Prostate gland (tissue), 2 donors: ENCODE data around the gene AKT3.

ENCODE experiments used
- CTCF ChIP-seq, 4 experiments: fragments of 200-600 bp in 2 of 4; fragments of 450-650 bp in 2 of 4; sonication (generic) in 2 of 4; IDR thresholded peaks; 1 replicate in 3 of 4; 2 replicates in 1 of 4; pipeline ENCODE4 v1.5.1; 2016 to 2019; ENCODE audit warnings: antibody characterized with exemption in 4 of 4, mild to moderate bottlenecking in 2 of 4, moderate library complexity in 2 of 4
- POLR2AphosphoS5 ChIP-seq: sonication (generic); formaldehyde crosslinking; IDR thresholded peaks from one replicate; pipeline ENCODE4 v1.6.1; 2017; ENCODE audit warnings: antibody characterized with exemption

GRCh38 chr1:243851765-243852164, 1.7 kb upstream of the AKT3 start:
- TF ChIP-seq CTCF (IDR thresholded peaks at IDR 0.05) (no peak), POLR2AphosphoS5 (no peak)
